Measurements from ENCODE around the gene CHRNB4.

DNA sequence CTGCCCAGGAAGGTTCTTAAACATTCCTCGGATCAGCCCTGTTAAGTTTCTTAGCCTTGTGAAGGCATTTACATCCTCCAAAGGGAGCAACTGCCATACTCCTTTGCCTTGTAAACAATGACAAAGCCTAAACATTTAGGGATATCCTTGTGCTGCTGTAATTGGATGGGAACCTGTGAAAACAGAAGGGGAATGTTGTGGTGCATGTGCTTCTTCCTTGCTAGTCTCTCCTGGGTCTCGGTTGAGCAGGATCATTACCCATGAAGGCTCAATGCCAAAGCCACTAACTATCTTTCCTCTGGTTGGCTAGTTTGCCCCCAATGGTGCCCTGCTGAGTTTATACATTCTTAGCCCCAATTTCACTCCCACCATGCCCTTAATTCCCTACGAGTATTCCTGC, 37.5 kb downstream of the CHRNB4 start:
- no peak for TF ChIP-seq CTCF (IDR thresholded peaks at IDR 0.05; ENCODE audit: insufficient read depth, low read length)
- TF ChIP-seq, protein P1, sequence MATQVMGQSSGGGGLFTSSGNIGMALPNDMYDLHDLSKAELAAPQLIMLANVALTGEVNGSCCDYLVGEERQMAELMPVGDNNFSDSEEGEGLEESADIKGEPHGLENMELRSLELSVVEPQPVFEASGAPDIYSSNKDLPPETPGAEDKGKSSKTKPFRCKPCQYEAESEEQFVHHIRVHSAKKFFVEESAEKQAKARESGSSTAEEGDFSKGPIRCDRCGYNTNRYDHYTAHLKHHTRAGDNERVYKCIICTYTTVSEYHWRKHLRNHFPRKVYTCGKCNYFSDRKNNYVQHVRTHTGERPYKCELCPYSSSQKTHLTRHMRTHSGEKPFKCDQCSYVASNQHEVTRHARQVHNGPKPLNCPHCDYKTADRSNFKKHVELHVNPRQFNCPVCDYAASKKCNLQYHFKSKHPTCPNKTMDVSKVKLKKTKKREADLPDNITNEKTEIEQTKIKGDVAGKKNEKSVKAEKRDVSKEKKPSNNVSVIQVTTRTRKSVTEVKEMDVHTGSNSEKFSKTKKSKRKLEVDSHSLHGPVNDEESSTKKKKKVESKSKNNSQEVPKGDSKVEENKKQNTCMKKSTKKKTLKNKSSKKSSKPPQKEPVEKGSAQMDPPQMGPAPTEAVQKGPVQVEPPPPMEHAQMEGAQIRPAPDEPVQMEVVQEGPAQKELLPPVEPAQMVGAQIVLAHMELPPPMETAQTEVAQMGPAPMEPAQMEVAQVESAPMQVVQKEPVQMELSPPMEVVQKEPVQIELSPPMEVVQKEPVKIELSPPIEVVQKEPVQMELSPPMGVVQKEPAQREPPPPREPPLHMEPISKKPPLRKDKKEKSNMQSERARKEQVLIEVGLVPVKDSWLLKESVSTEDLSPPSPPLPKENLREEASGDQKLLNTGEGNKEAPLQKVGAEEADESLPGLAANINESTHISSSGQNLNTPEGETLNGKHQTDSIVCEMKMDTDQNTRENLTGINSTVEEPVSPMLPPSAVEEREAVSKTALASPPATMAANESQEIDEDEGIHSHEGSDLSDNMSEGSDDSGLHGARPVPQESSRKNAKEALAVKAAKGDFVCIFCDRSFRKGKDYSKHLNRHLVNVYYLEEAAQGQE (IDR thresholded peaks at IDR 0.05; ENCODE audit: insufficient replicate concordance, low read depth), result no peak
- no peak for TF ChIP-seq GABPA (IDR thresholded peaks at IDR 0.05; ENCODE audit: low read depth)
